H54 (cell line): ENCODE results near the gene ZBTB40.

Experiments
- DNase-seq: peaks from one replicate; pipeline ENCODE4 v3.0.0; 2011; ENCODE audit warnings: low spot score, mixed read lengths; ENCODE audit not compliant: insufficient read length
- FAIRE-seq: peaks from 3 replicates; lab custom pipeline; 2011; peaks lifted over from hg19 to GRCh38; lab: Jason Lieb, UNC
- POLR2A ChIP-seq: IDR thresholded peaks from 2 replicates; pipeline ENCODE4 v1.6.1; 2011; ENCODE audit warnings: low read depth, mild to moderate bottlenecking, low read length

Gene ZBTB40

GRCh38 chr1:22530715-22531114 lies 79.1 kb downstream of the ZBTB40 start:
- no peak for TF ChIP-seq POLR2A
- no peak for FAIRE-seq

GRCh38 chr1:22531251-22531650 lies 79.6 kb downstream of the ZBTB40 start:
- DNase-seq (no peak), FAIRE-seq (no peak)
- no peak for TF ChIP-seq POLR2A

More at GRCh38 chr1:22530715-22531114, 79.1 kb downstream of the ZBTB40 start:
- no peak for DNase-seq

GRCh38 chr1:22533244-22533895 lies 81.7 kb downstream of the ZBTB40 start:
- FAIRE-seq (no peak), DNase-seq (no peak)
- TF ChIP-seq POLR2A = no peak

- TF ChIP-seq POLR2A = no peak
- DNase-seq (no peak), FAIRE-seq (no peak)
Observed at GRCh38 chr1:22534951-22535350, 83.3 kb downstream of the ZBTB40 start.

- TF ChIP-seq POLR2A = no peak
- DNase-seq = no peak
- no peak for FAIRE-seq
Observed at GRCh38 chr1:22535399-22535798, 83.7 kb downstream of the ZBTB40 start.

- no peak for TF ChIP-seq POLR2A
- FAIRE-seq (no peak), DNase-seq (no peak)
Observed at GRCh38 chr1:22536506-22536905, 84.9 kb downstream of the ZBTB40 start.

GRCh38 chr1:22537441-22538139 lies 85.9 kb downstream of the ZBTB40 start:
- no peak for TF ChIP-seq POLR2A
- FAIRE-seq = no peak
- DNase-seq = no peak

GRCh38 chr1:22539510-22540118 lies 88.0 kb downstream of the ZBTB40 start:
- FAIRE-seq = no peak

GRCh38 chr1:22540337-22540736 lies 88.7 kb downstream of the ZBTB40 start:
- TF ChIP-seq POLR2A = no peak
- no peak for DNase-seq
- no peak for FAIRE-seq

More at GRCh38 chr1:22539510-22540118, 88.0 kb downstream of the ZBTB40 start:
- no peak for DNase-seq
- TF ChIP-seq POLR2A = no peak

- DNase-seq = no peak
- FAIRE-seq = no peak
- TF ChIP-seq POLR2A = no peak
Observed at GRCh38 chr1:22542886-22543285, 91.2 kb downstream of the ZBTB40 start.

GRCh38 chr1:22543679-22544078 lies 92.0 kb downstream of the ZBTB40 start:
- DNase-seq (no peak), FAIRE-seq (no peak)
- TF ChIP-seq POLR2A = no peak

GRCh38 chr1:22544606-22545005 lies 93.0 kb downstream of the ZBTB40 start:
- no peak for TF ChIP-seq POLR2A
- no peak for FAIRE-seq
- no peak for DNase-seq

- no peak for DNase-seq
- no peak for FAIRE-seq
- no peak for TF ChIP-seq POLR2A
Observed at GRCh38 chr1:22545141-22545540, 93.5 kb downstream of the ZBTB40 start.

GRCh38 chr1:22547186-22547817 lies 95.7 kb downstream of the ZBTB40 start:
- TF ChIP-seq POLR2A = no peak
- FAIRE-seq (no peak), DNase-seq (no peak)
